Rectal smooth muscle tissue (tissue), 1 donor: ENCODE results near the gene TMEM163.
"Not testable (repeated sequence)": the region's sequence is repeated elsewhere in the genome, so short reads cannot be mapped to it uniquely, and the experiment has no call there.

ENCODE experiments used
- H3K27ac ChIP-seq: one replicate; pipeline ENCODE4 v1.7.0; 2013; ENCODE audit warnings: low read depth, low read length, inconsistent platforms
- H3K27me3 ChIP-seq: one replicate; pipeline ENCODE4 v1.7.0; 2013; ENCODE audit warnings: low read length; ENCODE audit not compliant: control insufficient read depth, insufficient read depth
- H3K36me3 ChIP-seq: one replicate; pipeline ENCODE4 v1.7.0; 2013; ENCODE audit warnings: low read length; ENCODE audit not compliant: control insufficient read depth, insufficient read depth
- H3K4me1 ChIP-seq: one replicate; pipeline ENCODE4 v1.7.0; 2013; ENCODE audit warnings: low read length; ENCODE audit not compliant: control insufficient read depth, insufficient read depth
- H3K4me3 ChIP-seq: one replicate; pipeline ENCODE4 v1.7.0; 2013; ENCODE audit warnings: low read length
- H3K9ac ChIP-seq: one replicate; pipeline ENCODE4 v1.7.0; 2013; ENCODE audit warnings: low read length

The TMEM163 gene

DNA sequence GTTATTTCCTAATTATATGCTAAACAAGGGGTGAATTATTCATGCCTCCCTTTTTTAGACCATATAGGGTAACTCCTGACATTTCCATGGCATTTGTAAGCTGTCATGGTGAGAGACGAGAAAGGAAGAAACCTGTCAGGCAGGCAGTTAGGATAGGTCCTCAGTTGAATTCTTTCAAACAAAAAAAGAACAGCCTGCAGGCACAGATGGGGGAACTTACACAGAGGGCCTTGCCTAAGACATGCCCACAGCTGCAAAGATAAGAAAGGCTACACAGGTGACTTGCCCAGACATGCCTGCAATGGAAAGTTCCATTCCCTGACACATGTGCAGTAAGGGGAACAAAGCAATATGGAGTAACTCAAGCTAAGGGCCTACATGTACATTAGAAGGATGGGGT lies 128.1 kb downstream of the TMEM163 start:
- Histone ChIP-seq H3K9ac (no peak overlapping the region), H3K27me3 (no peaks in the 10 kb centered on the region), H3K27ac (no peak overlapping the region), H3K4me1 (no peaks in the 10 kb centered on the region), H3K4me3 (no peak overlapping the region), H3K36me3 (no peaks in the 10 kb centered on the region)

DNA sequence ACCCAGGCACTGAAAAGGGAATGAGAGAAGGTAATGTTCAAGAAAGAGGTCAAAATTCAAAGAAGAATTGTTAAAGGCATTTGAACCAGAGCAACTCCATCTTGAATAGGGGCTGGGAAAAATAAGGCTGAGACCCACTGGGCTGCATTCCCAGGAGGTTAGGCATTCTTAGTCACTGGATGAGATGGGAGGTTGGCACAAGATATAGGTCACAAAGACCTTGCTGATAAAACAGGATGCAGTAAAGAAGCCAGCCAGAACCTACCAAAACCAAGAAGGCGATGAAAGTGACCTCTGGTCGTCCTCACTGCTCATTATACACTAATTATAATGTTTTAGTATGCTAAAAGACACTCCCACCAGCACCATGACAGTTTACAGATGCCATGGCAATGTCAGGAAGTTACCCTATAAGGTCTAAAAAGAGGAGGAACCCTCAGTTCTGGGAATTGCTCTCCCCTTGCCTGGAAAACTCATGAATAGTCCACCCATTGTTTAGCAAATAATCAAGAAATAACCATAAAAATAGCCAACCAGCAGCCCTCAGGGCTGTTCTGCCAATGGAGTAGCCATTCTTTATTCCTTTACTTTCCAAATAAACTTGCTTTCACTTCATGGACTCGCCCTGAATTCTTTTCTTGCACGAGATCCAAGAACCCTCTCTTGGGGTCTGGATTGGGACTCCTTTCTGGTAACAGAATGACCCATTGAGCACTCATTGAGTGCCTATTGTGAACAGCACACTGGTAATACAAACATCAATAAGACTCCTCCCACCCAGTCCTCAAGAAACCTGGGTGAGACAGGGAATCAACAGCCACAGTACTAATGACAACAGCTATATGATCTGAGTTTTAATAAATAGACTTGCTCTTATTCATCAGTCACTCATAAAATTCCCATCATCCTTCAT lies 129.4 kb downstream of the TMEM163 start:
- not testable (repeated sequence) for H3K9ac ChIP-seq, H3K36me3 ChIP-seq, H3K27me3 ChIP-seq, H3K4me1 ChIP-seq, H3K4me3 ChIP-seq, H3K27ac ChIP-seq

DNA sequence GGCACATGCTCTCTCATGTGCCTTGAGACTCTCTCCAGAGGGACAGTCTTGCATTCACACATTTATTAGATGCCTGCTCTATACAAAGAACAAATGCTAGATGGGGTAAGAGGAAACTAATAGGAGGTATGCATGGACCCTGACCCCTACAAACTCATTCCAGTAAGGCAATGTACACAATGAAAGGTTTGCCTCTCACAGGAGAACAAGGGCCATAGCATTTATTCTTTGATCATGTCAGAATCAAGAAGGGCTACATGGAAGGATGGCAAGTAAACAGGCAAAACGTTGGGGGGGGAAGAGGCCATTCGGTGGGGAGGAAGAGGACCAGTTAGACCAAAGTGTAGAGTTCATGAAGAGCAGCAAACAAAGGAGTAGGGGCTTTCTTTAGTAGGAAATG lies 130.2 kb downstream of the TMEM163 start:
- H3K9ac ChIP-seq, result no peak overlapping the region
- no peaks in the 10 kb centered on the region for H3K36me3 ChIP-seq
- H3K4me3 ChIP-seq, result no peak overlapping the region
- H3K4me1 ChIP-seq, result no peaks in the 10 kb centered on the region
- H3K27ac ChIP-seq, result no peak overlapping the region
- H3K27me3 ChIP-seq, result no peaks in the 10 kb centered on the region

DNA sequence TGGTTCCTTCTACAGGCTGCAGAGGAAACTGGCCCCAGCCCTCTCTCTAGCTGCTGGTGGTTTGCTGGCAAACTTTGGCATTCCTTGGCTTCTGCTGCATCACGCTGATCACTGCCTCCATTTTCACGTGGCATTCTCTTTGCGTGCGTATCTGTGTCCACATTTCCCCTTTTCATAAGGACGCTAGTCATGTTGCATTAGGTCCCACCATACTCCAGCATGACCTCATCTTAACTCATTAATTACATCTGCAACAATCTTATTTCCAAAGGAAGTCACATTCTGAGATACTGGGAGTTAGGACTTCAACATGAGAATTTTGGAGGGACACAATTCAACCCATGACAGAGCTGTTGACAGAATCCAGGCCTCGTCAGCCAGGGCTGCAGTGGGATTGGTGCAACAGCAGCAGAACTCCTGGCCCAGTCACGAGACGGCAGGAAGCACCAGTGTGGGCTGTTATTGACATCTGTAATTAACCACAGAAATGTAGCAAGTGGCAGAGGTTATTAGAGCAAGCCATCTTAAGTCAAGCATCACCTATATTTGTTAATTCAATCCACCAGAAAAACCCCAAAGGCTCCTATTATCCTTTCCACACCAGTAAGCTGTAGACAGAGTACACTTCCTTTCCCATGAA lies 132.4 kb downstream of the TMEM163 start:
- no peak overlapping the region for H3K27ac ChIP-seq
- H3K27me3 ChIP-seq, result no peaks in the 10 kb centered on the region
- no peak overlapping the region for H3K4me3 ChIP-seq
- no peaks in the 10 kb centered on the region for H3K4me1 ChIP-seq
- H3K9ac ChIP-seq, result no peak overlapping the region
- no peaks in the 10 kb centered on the region for H3K36me3 ChIP-seq

DNA sequence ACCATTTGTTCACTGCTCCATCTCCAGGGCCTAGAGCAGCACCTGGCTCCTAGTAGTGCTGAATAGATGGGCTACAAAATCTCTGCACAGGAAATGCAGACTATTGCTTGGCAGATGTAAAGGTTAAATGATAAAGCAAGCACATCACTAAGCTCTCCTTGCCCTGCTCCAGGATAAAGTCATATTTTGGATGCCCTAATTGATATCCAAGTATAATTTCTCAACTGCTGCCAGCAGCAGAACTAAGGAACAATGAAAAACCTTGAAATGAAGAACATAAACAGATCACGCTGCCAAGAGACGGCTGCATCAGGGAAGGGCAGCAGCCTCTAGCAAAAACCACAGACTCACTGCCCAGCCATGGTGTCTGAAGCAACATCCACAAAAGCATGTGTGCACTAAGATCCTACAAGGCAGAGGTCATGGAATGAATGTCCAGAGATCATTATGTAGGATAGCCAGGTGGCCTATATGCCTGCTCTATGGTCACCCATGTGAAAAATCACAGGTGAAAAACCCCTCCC lies 134.7 kb downstream of the TMEM163 start:
- no peaks in the 10 kb centered on the region for H3K4me1 ChIP-seq
- H3K36me3 ChIP-seq, result no peaks in the 10 kb centered on the region
- no peak overlapping the region for H3K4me3 ChIP-seq
- no peak overlapping the region for H3K9ac ChIP-seq
- H3K27me3 ChIP-seq, result no peaks in the 10 kb centered on the region
- no peak overlapping the region for H3K27ac ChIP-seq

DNA sequence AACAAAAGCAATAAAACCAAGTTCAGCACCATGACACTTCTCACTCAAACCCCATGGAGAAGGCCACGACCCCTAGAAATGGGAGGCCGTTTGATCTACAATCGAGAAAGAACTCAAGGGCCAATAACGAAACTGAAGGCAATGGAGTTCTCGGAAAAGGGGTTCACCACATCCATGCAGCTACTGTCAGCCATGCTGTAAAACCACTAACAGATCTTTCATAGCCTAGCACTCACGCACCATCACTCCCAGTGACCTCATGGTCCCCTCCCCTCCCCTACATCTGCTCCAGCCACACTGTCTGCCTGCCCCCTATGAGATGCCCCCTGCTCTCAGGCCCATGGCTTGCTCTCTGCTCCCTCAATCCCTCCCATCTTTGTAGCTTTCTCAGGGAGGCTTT lies 135.3 kb downstream of the TMEM163 start:
- Histone ChIP-seq H3K27ac (no peak overlapping the region), H3K4me1 (no peaks in the 10 kb centered on the region), H3K9ac (no peak overlapping the region)

DNA sequence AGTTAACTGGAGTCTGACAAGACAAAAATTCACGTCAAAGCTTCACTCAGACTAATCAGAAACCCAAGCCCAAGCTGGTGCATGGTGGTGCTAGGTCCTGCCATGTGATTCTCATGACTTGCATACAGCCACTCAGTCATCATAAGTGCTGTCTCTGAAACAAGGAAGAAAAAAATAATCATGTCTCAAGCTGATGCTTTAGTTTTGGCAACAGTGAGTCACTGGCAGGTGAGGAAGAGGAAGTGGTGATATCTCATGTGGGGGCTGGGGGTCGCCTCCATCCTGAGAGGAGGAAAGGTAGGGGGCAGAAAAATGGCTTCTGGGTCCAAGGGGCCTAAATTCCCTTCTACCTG lies 136.3 kb downstream of the TMEM163 start:
- Histone ChIP-seq H3K9ac (no peak overlapping the region), H3K27me3 (no peaks in the 10 kb centered on the region), H3K4me3 (no peak overlapping the region), H3K36me3 (no peaks in the 10 kb centered on the region), H3K27ac (no peak overlapping the region), H3K4me1 (no peaks in the 10 kb centered on the region)

More for the DNA sequence above, 135.3 kb downstream of the TMEM163 start:
- H3K27me3 ChIP-seq, result no peaks in the 10 kb centered on the region
- no peaks in the 10 kb centered on the region for H3K36me3 ChIP-seq
- no peak overlapping the region for H3K4me3 ChIP-seq

DNA sequence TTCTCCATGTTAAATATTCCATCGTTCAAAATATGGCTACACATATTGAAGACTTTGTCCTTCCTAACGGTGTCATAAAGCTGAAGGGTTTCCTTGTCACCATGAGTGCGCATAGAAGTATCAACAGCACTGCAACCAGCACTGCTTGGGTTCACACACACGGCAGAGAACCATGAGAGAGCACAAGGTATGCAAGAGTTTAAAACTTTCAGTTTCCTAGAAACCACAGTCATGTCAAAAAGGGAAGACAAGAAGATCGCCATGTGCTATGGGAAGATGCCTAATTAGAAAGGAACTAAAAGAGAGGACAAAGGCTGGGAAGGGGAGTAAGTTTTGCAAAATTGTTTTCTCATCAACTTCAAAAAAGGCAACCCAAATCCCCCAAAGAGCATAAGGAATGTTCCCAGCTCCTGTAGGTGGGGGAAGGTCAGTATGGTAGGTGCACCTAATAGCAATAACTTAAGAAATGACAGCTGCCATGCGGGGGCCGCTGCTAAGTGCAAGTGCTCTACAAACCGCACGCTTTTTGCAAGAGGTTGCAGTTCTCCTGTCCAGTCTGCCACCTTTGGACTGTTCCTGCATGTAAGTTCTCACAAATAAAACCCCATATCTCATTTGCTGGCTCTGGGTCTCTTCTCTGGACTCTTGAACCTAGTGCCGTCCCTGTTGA lies 136.8 kb downstream of the TMEM163 start:
- Histone ChIP-seq H3K36me3 (no peaks in the 10 kb centered on the region), H3K27ac (no peak overlapping the region), H3K27me3 (no peaks in the 10 kb centered on the region), H3K4me1 (no peaks in the 10 kb centered on the region), H3K9ac (no peak overlapping the region), H3K4me3 (no peak overlapping the region)

DNA sequence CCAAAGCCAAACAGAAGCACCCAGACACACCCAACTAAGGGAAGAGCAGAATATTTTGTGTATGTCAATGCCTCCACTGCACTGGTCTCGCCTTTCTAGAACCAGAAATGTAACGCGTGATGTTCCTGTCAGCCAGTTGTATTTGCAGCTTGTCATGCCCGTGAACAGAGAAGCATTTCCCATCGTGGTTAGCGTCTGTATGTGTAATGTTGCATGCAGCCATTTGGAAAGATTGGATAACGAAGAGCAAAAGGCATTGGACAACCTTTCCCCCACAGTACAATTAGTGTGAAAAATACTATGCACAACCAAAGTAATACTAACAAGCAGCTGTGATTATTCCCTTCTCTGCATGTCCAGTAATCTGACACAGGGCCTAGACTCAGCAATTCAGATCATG lies 140.5 kb downstream of the TMEM163 start:
- Histone ChIP-seq H3K27me3 (no peaks in the 10 kb centered on the region), H3K4me3 (no peak overlapping the region), H3K9ac (no peak overlapping the region), H3K36me3 (no peaks in the 10 kb centered on the region), H3K4me1 (no peaks in the 10 kb centered on the region), H3K27ac (no peak overlapping the region)

DNA sequence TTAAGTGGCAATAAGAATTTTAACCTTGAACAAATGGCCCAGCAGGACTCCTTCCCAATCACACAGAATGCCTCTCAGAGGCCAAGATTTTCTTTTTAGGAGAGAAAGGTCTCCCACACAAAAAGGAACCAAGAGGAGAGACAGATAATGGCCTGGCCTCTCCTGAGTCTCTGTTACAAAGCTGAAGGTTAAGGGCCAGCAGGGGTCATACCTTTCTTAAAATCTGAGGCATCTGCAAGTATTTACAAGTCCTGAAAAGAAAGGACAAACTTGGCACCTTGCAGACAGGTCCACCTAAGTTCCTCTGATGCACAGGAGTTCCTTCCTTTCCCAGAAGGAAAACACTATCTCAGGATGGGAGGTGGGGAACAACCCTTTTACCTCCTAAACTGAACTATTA lies 142.3 kb downstream of the TMEM163 start:
- Histone ChIP-seq H3K4me1 (no peaks in the 10 kb centered on the region), H3K27ac (no peak overlapping the region), H3K36me3 (no peaks in the 10 kb centered on the region), H3K9ac (no peak overlapping the region), H3K4me3 (no peak overlapping the region), H3K27me3 (no peaks in the 10 kb centered on the region)

DNA sequence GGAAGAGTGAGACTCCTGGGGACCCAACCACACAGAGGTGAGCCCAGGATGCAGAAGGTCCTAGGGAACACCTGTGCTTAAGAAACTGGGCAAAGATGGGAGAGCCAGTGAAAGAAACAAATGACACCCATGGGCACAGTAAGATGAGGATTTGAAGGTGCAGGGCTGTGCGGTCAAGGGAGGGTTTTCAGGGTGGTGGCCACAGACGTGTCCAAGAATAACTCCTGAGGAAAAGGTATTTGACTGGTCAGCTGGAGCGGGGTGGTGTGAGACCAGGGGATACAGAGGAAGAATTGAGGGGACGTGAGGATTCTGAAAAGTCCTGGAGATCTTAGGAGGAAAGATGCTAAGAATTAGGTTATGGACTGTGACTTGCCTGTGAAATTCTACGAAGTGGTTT lies 142.9 kb downstream of the TMEM163 start:
- no peaks in the 10 kb centered on the region for H3K4me1 ChIP-seq
- H3K4me3 ChIP-seq, result no peak overlapping the region
- no peaks in the 10 kb centered on the region for H3K27me3 ChIP-seq
- H3K36me3 ChIP-seq, result no peaks in the 10 kb centered on the region
- H3K9ac ChIP-seq, result no peak overlapping the region
- H3K27ac ChIP-seq, result no peak overlapping the region

DNA sequence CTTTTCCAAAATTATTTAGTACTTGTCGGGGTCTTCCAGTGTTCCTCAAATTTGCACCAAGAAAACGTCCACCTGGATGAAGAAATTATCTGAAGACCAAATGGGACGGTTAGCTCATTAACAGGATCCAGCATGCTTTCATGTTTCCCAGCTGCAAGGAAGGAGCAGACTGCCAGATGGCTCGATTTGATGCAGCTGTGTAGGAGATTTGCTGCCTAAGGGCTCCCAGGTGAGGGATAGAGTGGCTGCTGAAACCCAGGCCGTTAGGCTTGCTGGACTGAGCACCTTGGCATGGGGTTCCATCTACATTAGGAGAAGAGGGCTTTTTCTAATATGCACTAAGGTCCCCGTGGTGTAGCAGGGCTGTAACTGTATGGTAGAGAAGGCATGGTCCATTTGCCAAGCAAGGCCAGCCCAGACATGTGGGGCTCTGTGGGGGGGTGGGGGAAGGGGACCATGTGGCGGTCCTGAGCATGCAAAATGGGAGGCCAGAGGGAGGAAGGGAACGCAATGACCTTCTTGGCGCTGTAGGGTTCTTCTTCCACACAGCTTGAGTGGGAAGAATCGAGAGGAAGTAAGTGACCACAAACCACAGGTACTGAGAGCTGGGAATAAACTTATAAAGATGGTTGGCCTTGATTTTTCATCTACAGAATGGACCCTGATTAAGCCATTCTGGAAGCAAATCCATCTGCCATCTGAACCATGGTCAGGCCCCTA lies 144.0 kb downstream of the TMEM163 start:
- Histone ChIP-seq H3K4me1 (no peaks in the 10 kb centered on the region), H3K36me3 (no peaks in the 10 kb centered on the region), H3K27me3 (no peaks in the 10 kb centered on the region), H3K4me3 (no peak overlapping the region), H3K9ac (no peak overlapping the region), H3K27ac (no peak overlapping the region)
